Stimulated activated CD8-positive, alpha-beta memory T cell treated with anti-CD3 and anti-CD28 coated beads, Interleukin-15, amount 100 ng/mL, for 1 hour (primary cell): ENCODE results near the gene FFAR4.
A peak's percentile ranks its signal among the peaks of the same experiment; 100 is the strongest.
"Not testable (repeated sequence)": the region's sequence is repeated elsewhere in the genome, so short reads cannot be mapped to it uniquely, and the experiment has no call there.

Experiments used
- DNase-seq: peaks from one replicate; pipeline ENCODE4 v3.0.0-alpha.2; 2020; ENCODE audit warnings: low read depth

Gene FFAR4

DNA sequence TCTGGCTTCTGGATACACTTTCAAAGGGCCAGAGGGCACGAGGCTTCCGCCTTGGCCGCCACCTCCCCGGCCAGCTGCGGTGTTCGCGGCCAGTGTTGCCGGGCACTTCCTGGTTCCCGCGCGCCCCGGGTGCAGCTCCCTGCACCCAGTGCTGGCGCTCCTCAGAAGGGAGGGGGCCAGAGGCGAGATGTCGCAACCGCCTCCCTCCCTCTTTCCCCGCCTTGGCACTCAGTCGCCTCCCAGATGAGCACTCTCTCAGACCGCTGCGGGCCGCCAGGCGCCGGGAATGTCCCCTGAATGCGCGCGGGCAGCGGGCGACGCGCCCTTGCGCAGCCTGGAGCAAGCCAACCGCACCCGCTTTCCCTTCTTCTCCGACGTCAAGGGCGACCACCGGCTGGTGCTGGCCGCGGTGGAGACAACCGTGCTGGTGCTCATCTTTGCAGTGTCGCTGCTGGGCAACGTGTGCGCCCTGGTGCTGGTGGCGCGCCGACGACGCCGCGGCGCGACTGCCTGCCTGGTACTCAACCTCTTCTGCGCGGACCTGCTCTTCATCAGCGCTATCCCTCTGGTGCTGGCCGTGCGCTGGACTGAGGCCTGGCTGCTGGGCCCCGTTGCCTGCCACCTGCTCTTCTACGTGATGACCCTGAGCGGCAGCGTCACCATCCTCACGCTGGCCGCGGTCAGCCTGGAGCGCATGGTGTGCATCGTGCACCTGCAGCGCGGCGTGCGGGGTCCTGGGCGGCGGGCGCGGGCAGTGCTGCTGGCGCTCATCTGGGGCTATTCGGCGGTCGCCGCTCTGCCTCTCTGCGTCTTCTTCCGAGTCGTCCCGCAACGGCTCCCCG lies at the start of gene FFAR4:
Gene FFAR4 (plus strand): TSS at position 231 of the 842 bp plus-strand sequence. CDS start 56 bp downstream, at position 287.
- no peak for DNase-seq

DNA sequence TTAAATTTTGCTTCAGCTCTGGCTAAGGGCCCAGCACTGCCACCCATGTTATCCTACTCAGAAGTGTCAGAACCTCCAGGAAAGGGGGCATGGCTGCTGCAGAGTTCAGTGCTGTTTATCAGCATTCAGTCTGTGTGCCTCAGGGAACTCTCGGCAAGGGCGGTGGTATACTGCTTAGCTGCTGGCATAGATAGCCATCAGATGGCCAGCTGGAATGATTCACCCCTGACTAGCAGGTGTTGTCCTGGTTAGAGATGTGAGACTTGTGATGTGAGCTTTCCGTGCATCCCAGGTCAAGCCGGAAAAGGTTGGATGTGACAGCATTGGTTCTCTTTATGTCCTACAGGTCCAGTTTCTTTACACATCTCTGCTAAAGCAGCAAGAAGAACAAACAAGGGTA lies 47.9 kb upstream of the FFAR4 start:
- no peak for DNase-seq

DNA sequence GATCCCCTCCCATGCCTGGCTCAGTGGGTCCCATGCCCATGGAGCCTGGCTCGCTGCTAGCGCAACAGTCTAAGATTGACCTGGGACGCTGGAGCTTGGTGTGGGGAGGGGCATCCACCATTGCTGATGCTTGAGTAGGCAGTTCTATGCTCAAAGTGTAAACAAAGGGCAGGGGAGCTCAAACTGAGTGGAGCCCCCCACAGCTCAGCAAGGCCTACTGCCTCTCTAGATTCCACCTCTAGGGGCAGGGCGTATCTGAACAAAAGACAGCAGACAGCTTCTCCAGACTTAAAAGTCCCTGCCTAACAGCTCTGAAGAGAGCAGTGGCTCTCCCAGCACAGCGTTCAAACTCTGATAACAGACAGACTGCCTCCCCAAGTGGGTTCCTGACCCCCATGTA lies 31.2 kb upstream of the FFAR4 start:
- DNase-seq, result no peak

DNA sequence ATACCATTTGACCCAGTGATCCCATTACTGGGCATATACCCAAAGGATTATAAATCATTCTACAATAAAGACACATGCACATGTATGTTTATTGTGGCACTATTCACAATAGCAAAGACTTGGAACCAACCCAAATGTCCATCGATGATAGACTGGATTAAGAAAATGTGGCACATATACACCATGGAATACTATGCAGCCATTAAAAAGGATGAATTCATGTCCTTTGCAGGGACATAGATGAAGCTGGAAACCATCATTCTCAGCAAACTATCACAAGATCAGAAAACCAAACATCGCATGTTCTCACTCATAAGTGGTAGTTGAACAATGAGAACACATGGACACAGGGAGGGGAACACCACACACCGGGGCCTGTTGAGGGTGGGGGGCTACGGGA lies 25.6 kb upstream of the FFAR4 start:
- not testable (repeated sequence) for DNase-seq

DNA sequence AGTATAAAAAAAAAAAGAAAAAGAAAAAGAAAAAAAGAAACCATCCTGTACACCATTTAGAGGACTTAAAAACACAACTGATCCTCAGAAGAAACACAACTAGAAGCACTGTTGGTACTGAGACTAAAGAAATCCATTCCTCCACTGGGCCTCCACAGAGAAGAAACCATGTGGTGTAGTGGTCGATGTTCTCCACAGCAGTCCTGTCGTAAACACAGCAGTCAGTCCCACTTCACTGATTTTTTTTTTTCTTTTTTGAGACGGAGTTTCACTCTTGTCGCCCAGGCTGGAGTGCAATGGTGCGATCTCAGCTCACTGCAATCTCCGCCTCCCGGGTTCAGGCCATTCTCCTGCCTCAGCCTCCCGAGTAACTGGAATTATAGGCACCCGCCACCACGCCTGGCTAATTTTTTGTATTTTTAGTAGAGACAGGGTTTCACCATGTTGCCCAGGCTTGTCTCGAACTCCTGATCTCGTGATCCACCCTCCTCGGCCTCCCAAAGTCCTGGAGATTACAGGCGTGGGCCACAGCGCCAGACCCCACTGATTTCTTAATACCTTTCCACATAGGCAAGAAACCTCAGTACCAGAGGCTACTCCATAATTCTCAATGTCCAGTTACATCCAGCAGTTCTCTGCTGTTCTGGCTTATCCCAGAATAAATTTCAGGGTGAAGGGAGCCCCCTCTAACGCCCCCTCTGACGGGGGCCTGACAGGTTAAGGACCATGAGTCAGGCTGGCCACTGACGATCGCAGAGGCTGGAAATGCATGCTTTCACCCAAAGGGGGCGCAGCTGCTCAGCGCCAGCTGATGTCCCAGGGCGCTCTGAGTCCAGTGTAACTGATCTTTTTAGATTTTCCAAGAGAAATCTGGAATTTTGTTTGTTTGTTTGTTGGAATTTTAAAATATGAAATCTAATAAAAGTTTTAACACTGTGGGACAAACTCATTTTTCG lies 24.8 kb upstream of the FFAR4 start:
- no peak for DNase-seq

DNA sequence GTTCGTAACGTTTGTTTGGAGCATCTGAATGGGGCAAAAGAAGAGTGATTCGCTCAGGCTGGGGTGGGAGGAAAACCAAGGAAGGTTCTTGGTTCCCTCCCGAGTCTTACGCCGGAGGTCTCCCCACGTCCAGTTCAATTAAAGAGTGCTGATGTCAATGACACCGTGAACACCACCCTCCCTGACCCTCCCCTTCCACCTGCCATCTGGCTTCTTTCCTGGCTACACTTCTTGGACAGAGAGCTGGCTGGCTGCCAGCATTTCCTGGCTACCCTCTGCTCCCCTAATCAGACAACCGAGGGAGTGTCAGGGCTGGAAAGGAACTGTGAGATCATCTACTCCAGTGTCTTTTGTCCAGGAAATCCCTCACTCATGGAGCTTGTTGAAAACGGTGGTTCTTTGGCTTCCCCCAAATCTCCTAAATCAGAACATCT lies 24.1 kb upstream of the FFAR4 start:
- no peak for DNase-seq

DNA sequence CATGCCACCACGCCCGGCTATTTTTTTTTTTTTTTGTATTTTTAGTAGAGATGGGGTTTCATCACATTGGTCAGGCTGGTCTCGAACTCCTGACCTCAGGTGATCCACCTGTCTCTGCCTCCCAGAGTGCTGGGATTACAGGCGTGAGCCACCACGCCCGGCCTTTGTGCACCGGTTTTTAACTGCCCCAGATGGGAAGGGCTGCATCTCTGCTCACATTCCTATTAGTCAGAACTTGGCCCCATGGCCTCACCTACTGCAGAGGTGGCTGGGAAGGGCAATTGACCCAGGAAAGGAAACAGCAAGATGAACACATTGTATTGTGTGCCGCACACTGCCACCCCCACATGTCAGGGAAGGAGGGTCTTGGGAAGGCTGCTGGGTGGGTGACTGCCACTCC lies 19.5 kb upstream of the FFAR4 start:
- not testable (repeated sequence) for DNase-seq

DNA sequence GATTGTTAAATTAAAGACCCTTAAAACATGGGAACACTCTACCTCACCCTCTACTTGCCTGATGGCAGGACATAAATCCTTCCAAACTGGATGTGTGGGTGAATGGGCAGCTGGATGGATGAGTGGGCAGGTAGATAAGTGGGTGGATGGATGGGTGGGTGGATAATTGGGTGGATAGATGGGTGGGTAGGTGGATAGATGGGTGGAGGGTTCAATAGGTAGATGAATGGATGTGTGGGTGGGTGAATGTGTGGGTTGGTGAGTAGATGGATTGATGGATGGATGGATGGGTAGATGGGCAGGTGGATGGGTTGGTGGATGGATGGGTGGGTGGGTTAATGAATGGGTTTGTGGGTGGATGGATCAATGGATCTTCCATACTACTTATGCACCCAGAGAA lies 18.9 kb upstream of the FFAR4 start:
- no peak for DNase-seq

DNA sequence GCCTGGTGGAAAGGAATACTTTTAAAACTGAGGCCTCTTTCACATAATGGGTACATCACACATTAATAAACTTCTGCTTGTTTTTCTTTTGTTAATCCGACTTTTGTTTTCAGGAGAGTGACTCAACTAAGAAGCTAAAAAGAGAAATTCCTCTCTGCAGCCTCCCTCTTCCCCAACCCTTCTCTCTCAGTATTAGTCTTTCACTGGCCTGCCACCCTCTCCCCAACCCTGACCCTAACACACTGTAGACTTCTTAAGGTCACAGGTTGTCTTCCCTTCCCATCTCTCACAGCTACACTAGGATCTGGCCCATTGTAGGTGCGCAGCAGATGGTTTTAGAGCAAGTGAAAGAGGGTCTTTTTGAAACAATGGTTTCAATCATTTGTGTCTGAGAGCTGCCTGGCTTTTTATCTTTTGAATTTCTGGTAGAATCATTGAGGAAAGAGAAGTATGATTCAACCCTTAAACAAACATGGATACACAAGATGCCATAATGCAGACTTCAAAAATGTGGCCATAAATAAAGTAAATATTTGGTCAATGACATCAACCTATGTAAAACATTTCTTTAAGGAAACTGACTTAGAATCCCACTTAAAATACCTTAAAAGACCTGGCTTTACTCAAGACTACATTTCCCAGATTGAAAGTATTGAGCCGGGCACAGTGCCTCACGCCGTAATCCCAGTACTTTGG lies 17.9 kb upstream of the FFAR4 start:
- DNase-seq, result no peak

DNA sequence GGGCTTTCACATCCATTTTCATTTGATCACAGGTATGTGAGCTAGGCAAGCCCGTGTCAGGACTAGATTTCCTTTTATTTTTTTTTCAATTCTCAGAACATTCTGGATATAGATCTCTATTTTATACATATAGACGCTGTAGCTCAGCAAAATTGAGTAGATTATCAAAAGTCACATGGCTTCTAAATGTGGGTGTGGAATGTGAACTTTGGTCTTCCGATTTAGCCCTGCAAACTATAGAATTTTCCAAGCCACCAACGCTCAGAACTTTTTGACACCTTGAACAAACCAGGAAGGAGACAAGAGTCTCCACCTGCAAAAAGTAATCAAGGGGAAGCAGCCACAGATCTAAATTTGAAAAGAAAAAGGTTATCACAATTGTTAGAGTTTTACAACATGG lies 15.9 kb upstream of the FFAR4 start:
- no peak for DNase-seq

DNA sequence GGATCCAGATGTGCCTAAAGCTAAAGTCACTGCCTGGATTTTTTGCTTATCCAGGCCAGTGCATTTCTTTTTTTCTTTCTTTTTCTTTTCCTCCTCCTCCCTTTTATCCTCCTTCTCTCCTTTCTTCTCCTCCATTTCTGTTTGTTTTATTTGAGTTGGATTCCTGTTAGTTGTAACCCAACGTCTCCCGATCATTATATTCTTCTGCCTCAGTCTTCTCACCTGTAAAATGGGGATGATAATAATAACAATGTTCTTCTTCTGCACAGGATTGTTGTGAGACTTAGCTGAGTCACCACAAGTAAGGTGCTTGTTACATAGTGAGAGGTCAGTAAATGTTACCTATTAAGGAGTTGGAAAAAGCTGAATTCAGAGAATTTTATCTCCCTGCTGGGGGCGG lies 13.7 kb upstream of the FFAR4 start:
- no peak for DNase-seq

DNA sequence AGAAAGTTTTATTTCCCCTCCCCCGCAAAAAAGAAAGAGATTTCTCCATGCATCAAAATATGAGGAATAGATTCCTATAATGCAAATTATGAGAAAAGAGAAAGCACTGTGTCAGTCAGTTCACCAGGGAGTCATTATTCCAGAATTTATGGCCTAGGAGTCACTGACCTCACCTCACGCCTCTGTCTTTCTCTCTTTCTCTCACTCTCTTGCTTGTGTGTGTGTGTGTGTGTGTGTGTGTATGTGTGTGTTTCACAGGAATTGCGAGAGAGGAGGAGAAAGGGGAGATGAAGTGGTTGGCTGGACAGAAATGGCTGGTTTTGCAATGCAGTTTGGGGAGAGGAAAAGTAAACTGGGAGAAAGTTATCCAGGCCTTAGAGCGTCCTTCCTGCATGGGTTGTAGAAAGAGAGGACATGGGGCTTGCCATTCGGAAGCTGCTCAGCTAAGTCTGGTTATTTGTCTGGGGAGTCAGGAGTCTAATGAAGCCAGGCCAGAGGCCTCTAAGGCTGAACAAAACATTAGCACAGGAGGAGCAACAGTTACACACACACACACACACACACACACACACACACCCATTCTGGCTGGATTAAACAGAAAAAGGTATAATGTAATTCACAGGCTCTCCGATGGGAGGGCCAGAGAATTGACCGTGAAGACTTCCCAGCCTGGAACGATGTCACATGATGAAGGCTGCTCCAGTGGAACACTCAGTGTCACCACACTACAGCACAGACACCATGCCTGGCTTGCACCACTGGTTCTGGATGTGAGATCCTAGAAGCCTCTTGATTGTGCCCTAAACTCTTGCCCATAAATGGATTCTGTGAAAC lies 12.8 kb upstream of the FFAR4 start:
- no peak for DNase-seq

DNA sequence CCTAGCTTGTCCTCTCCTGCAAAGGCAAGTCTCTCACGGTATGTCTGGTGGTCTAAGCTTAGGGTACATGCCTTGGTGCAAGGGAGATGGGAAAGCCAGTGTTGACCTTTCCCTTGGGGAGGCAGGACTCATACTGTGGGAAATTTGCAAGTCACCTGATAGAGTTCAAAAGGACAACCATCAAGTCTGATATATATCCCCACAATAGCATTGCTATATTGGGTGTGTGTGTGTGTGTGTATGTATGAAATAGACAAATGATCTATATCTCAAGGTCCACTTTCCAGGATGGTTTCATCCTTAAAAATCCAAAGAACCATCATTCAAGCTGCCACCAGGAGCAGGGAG lies 12.2 kb upstream of the FFAR4 start:
- DNase-seq, result no peak

DNA sequence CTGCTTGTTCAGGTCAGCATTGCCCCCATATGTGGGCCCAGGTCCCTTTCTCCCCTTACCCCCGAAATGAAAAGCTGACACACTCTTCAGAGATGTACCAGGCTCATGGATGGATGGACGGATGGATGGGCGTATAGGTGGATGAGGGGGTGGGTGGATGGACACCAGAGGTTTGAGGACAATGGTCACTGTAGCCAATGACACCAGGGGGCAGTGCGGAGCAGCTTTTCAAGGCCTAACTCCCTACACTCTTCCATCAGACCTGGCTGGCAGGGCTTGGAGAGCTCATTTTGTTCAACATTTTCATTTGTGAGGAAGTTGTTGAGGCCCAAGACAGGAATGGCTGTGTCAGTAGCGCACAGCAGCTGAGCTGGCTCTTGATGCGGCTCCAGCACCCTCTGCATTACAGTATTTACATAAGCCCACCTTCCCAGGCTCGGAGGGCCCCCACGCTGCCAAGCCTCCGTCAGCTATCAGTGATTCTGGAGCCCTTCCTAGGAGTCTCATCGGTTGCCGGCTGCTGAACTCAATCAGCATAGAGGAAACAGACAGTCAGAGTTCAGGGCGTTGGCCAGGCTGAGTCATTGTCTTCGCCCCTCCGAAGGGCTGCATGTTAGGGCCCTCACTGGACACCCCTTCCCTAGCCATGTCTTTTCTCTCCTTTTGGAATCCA lies 11.6 kb upstream of the FFAR4 start:
- DNase-seq, result peak; percentile 9

DNA sequence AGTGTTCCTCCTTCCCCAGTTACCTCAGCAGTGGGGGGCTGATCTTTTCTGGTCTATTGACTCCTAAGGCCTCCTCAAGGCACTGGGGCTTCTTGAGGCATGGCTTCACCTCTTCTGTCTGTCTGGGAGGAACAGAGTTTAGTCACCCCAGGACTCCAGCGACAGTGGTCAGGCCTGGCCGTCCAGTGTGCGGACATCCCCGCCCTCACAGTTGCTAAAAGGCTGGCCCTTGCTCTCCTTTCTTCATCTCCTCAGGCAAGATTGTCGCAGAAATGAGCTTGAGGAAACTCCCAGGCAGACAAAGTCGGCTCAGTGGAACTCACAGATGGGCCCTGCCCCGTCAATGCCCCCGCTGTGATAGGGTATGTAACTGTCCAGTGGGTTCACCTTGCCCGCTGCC lies 7.0 kb upstream of the FFAR4 start:
- no peak for DNase-seq

DNA sequence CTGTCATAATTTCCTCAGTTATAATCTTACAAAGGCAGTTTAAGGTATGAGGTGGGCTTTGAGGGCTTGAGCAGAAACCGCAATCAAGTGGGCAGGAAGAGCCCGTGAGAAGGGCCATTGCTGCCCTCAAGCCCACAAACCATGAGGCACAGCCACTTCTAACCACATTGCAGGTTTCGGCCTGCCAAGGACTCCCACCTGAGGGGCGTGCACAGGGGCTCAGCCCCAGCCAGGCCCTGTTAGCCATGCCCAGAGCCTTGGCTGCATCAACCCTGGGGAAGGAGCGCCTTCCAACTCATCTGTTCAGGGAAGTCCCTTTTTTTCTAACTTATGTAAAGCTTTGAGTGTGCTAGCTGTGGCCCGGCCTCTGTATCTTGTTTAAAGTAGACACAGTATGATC lies 5.9 kb upstream of the FFAR4 start:
- DNase-seq, result no peak

DNA sequence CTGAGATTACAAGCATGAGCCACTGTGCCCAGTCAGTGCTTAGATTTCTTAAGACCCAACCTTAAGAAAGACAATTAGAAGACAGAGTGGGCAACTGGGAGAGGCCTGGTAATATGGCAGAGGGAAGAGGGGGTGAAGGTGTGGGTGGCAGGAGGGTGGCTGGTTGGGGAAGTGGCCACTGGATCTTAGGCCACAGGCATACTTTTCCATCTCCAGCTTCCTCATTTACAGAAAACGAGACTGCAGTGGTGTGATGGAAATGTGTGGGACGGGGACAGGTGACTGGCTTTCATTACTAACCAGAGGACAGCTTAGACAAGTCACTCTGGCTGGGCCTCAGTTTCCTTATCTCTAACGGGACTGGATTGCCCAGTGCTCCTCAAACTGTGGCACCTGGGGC lies 1.0 kb upstream of the FFAR4 start:
- no peak for DNase-seq

DNA sequence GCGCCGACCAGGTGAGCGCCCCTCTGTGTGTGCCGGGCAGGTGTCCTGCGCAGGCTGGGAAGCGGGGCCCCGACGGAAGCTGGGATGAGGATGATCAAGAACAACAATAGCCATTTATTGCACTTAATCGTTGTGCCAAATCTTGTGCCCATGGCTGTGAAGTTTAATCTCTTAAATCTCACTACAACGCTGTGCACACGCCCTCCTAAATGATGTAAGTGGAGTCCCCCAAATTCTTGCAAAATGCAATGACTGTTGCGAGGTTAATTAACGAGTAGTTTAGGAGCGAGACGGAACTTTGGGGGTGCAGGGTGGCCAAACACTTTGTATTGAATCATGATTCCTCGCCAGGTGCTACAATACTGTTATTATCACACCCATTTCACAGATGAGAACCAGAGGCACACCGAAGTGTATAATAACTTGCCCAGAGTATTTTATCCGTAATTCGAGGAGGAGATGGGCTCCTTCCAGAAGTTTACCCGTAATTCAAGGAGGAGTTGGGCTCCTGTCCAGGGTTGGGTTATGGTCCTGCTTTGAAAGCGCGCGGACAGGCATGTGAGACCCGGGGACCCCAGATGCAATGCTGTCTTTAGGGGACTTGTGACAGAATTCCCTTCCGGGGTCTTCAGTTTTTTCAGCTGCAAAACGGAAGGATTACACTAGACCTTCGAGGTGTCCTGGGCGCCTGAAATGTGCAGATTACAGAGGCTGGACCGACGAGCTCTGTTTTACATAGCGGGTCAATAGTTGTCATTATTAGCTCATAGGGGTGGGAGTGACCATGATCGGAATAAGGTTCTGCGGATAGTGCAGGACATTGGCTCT lies 1.0 kb downstream of the FFAR4 start:
- no peak for DNase-seq

DNA sequence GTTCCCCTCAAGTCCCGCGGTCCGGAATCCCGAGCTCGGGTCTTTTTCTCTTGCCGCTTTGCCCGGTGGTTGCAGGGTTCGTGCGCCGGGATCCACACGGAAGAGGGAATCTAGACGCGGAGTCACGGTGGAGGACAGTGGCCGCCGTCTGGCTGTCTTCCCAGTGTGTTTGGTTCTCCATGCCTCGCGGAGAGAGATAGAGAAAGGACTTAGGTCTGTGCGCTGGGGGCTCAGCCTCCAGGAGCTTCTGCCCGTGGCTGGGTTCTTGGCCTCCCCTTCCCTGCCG lies 1.6 kb downstream of the FFAR4 start:
- DNase-seq, result no peak

DNA sequence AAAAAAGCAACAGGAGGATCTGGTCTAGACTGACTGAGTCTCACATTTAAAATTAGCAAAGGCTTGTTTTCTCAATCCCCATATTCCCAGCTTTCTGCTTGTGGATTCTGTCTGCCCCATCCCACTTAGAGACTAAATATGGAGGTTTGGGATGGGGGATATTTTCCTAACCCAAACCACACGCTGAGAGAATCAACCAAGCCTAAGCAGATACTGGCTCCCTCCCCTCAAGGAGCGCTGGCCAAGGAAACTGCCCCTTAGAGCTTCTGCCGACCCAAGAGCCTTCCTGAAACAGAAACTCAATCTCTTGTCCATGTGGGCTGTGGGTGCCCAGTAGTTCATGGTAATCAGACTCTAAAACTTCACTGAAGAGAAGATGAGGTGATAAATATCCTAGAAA lies 3.9 kb downstream of the FFAR4 start:
- DNase-seq, result no peak
